IPS-18c (cell line): Measurements from ENCODE around the gene CCL15.
"Not testable (repeated sequence)": the region's sequence is repeated elsewhere in the genome, so short reads cannot be mapped to it uniquely, and the experiment has no call there.

ENCODE experiments used
- H3K4me3 ChIP-seq: 2 replicates; pipeline ENCODE4 v1.7.0; 2013; ENCODE audit warnings: low read depth, mild to moderate bottlenecking, low read length, moderate library complexity; ENCODE audit not compliant: insufficient read depth
- H3K9me3 ChIP-seq: one replicate; pipeline ENCODE4 v1.6.1; 2013; ENCODE audit warnings: mild to moderate bottlenecking, low read length, moderate library complexity; ENCODE audit not compliant: control insufficient read depth, insufficient read depth

The CCL15 gene

GRCh38 chr17:36001862-36002603, 680 bp upstream of the CCL15 start:
- no peaks in the 10 kb centered on the region for H3K9me3 ChIP-seq
- no peak overlapping the region for H3K4me3 ChIP-seq

- H3K9me3 ChIP-seq: no peaks in the 10 kb centered on the region
- no peak overlapping the region for H3K4me3 ChIP-seq
Measured at GRCh38 chr17:36000732-36001109, 632 bp downstream of the CCL15 start.

GRCh38 chr17:35998756-35999155, 2.6 kb downstream of the CCL15 start:
- no peaks in the 10 kb centered on the region for H3K9me3 ChIP-seq
- no peak overlapping the region for H3K4me3 ChIP-seq

GRCh38 chr17:35998018-35998545, 3.3 kb downstream of the CCL15 start:
- H3K4me3 ChIP-seq: no peak overlapping the region
- no peaks in the 10 kb centered on the region for H3K9me3 ChIP-seq

- H3K4me3 ChIP-seq, H3K9me3 ChIP-seq: not testable (repeated sequence)
Measured at GRCh38 chr17:35995346-35995745, 6.0 kb downstream of the CCL15 start.

GRCh38 chr17:35991075-35991474, 10.3 kb downstream of the CCL15 start:
- no peak overlapping the region for H3K4me3 ChIP-seq
- H3K9me3 ChIP-seq: no peaks in the 10 kb centered on the region

- Histone ChIP-seq H3K4me3 (no peak overlapping the region), H3K9me3 (no peaks in the 10 kb centered on the region)
Measured at GRCh38 chr17:35988164-35988563, 13.2 kb downstream of the CCL15 start.

- Histone ChIP-seq H3K4me3 (no peak within 1 kb of the TSS), H3K9me3 (no peaks in the 10 kb centered on the region)
Measured at GRCh38 chr17:35986643-35987042, 14.7 kb downstream of the CCL15 start, which contains the start of gene CCL14. TSS of gene CCL14 (minus strand) at chr17:35986729. CDS start at chr17:35986649, 80 bp downstream.

GRCh38 chr17:35984140-35984539, 17.2 kb downstream of the CCL15 start:
- Histone ChIP-seq H3K4me3 (no peak overlapping the region), H3K9me3 (no peaks in the 10 kb centered on the region)

- H3K4me3 ChIP-seq: no peak overlapping the region
- H3K9me3 ChIP-seq: no peaks in the 10 kb centered on the region
Measured at GRCh38 chr17:35982409-35983191, 18.8 kb downstream of the CCL15 start.

- no peaks in the 10 kb centered on the region for H3K9me3 ChIP-seq
- no peak overlapping the region for H3K4me3 ChIP-seq
Measured at GRCh38 chr17:35981908-35982330, 19.4 kb downstream of the CCL15 start.

GRCh38 chr17:35981246-35981645, 20.1 kb downstream of the CCL15 start, which contains the start of gene CCL16:
TSS of gene CCL16 (minus strand) at chr17:35981497. CDS start at chr17:35981420, 77 bp downstream.
- H3K9me3 ChIP-seq: no peaks in the 10 kb centered on the region
- no peak within 1 kb of the TSS for H3K4me3 ChIP-seq

- H3K4me3 ChIP-seq: no peak overlapping the region
- H3K9me3 ChIP-seq: no peaks in the 10 kb centered on the region
Measured at GRCh38 chr17:35978346-35978745, 23.0 kb downstream of the CCL15 start.

GRCh38 chr17:35977509-35977908, 23.8 kb downstream of the CCL15 start:
- H3K4me3 ChIP-seq: no peak overlapping the region
- H3K9me3 ChIP-seq: no peaks in the 10 kb centered on the region

GRCh38 chr17:35973333-35974260, 27.8 kb downstream of the CCL15 start:
- H3K4me3 ChIP-seq: no peak overlapping the region
- no peaks in the 10 kb centered on the region for H3K9me3 ChIP-seq

- H3K4me3 ChIP-seq: no peak overlapping the region
- H3K9me3 ChIP-seq: no peaks in the 10 kb centered on the region
Measured at GRCh38 chr17:35972945-35973332, 28.4 kb downstream of the CCL15 start.

- Histone ChIP-seq H3K4me3 (no peak overlapping the region), H3K9me3 (no peaks in the 10 kb centered on the region)
Measured at GRCh38 chr17:35972535-35972934, 28.8 kb downstream of the CCL15 start.
